HEK293T (cell line): ENCODE measurements around the gene CES5A.

Source experiments
- ARNT ChIP-seq: fragments of 450-650 bp; IDR thresholded peaks from 2 replicates; pipeline ENCODE4 v1.6.1; 2017; ENCODE audit warnings: mild to moderate bottlenecking
- BHLHE40 ChIP-seq: fragments of 450-650 bp; IDR thresholded peaks from 2 replicates; pipeline ENCODE4 v1.6.1; 2016; ENCODE audit warnings: mild to moderate bottlenecking, moderate library complexity, borderline replicate concordance
- FOXM1 ChIP-seq: fragments of 450-650 bp; IDR thresholded peaks from 2 replicates; pipeline ENCODE4 v1.6.1; 2017; ENCODE audit warnings: mild to moderate bottlenecking, borderline replicate concordance
- HDGF ChIP-seq: fragments of 450-650 bp; IDR thresholded peaks from 2 replicates; pipeline ENCODE4 v1.6.1; 2017; ENCODE audit warnings: antibody characterized with exemption, borderline replicate concordance
- L3MBTL2 ChIP-seq: fragments of 450-650 bp; conservative IDR thresholded peaks from 2 replicates; pipeline ENCODE4 v1.6.1; 2016; ENCODE audit warnings: mild to moderate bottlenecking
- LEF1 ChIP-seq: fragments of 450-650 bp; IDR thresholded peaks from 2 replicates; pipeline ENCODE4 v1.6.1; 2017; ENCODE audit warnings: mild to moderate bottlenecking, borderline replicate concordance
- NFRKB ChIP-seq: fragments of 450-650 bp; IDR thresholded peaks from 2 replicates; pipeline ENCODE4 v1.6.1; 2016; ENCODE audit warnings: mild to moderate bottlenecking, moderate library complexity
- PKNOX1 ChIP-seq: fragments of 450-650 bp; IDR thresholded peaks from 2 replicates; pipeline ENCODE4 v1.6.1; 2016
- SP1 ChIP-seq: fragments of 450-650 bp; IDR thresholded peaks from 2 replicates; pipeline ENCODE4 v1.6.1; 2017
- ZNF384 ChIP-seq: fragments of 450-650 bp; IDR thresholded peaks from 2 replicates; pipeline ENCODE4 v1.6.1; 2016

GRCh38 chr16:55873122-55873521 is 2.1 kb downstream of the CES5A start:
- TF ChIP-seq ARNT, result no peak
- no peak for TF ChIP-seq L3MBTL2
- TF ChIP-seq ZNF384, result no peak
- no peak for TF ChIP-seq FOXM1
- no peak for TF ChIP-seq HDGF
- no peak for TF ChIP-seq SP1
- no peak for TF ChIP-seq PKNOX1
- TF ChIP-seq LEF1, result no peak
- TF ChIP-seq NFRKB, result no peak
- TF ChIP-seq BHLHE40, result no peak
